Activated CD4-positive, alpha-beta T cell treated with anti-CD3 and anti-CD28 coated beads for 24 hours (primary cell): ENCODE data around the gene EVI5.
"Not testable (repeated sequence)": the region's sequence is repeated elsewhere in the genome, so short reads cannot be mapped to it uniquely, and the experiment has no call there.

Experiments used
- DNase-seq, 2 donors: peaks; one replicate each; pipeline ENCODE4 v3.0.0-alpha.2; 2020; ENCODE audit warnings: low read depth in 2 of 2

EVI5 gene

GRCh38 chr1:92575123-92575522 is 209.8 kb downstream of the EVI5 start:
- DNase-seq = no peak

DNA sequence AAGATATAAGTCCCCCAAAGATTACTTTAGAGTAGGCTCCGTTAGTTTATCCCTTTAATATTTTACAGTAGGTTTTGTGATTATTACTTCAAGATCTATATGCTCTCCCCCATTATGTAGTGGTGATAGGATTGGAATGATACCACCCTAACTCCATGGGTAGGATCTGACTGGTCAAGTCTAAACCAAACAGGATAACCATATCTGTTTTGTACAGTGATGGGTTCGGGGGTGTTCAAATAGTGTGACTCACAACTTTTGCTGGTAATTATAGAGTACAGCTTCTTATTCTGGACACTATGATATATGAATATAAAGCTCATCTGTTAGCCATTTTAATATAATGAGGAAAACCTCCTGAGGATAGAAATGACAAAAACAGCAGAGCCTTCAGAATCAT is 212.4 kb downstream of the EVI5 start:
- no peak for DNase-seq

- DNase-seq = no peak
Measured at GRCh38 chr1:92571578-92571977, 213.3 kb downstream of the EVI5 start.

DNA sequence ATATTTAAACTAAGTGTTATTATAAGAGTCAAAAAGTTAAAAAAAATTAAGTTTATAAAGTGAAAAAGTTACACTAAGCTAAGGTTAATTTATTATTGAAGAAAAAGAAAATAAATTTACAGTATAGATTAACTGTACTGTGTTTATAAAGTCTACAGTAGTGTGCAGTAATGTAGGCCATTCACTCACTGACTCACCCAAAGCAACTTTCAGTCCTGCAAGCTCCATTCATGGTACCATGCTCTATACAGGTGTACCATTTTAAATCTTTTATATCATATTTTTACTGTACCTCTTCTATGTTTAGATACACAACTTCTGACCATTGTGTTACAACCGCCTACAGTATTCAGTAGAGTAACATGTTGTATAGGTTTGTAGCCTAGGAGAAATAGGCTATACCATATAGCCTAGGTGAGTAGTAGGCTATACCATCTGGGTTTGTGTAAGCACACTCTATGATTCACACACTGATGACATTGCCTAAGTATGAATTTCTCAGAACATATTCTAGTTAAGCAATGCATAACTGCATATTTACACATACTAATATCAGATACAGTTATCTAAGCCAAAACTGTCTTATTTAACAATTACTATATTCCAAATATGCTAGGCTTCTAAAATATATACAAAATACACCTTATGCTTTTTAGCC is 217.6 kb downstream of the EVI5 start:
- no peak for DNase-seq

DNA sequence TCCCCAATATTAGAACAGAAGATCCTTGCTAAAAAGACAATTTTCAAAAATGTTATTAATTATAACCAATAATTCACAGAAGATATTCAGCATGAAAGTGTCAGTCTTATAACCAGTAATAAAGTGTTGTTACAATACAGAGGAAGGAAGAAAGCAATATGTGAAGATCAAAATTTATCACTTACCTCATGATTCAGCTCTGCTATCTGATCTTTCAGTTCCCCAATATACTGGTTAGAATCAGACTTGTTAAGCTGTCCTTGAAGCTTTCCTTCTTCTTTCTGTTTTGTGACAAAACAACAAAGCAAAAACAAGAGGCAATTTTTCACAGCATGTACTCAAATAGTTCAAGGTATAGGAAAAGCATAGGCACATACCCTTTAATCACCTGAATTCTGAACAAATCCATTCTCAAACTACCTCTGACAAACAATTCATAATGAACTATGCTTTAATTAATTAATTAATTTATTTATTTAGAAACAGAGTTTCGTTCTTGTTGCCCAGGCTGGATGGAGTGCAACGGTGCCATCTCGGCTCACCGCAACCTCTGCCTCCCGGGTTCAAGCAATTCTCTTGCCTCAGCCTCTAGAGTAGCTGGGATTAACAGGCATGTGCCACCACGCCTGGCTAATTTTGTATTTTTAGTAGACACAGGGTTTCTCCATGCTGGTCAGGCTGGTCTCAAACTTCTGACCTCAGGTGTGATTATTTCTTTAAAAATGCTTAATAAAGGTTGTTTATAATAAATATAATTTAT is 221.3 kb downstream of the EVI5 start:
- DNase-seq = no peak

DNA sequence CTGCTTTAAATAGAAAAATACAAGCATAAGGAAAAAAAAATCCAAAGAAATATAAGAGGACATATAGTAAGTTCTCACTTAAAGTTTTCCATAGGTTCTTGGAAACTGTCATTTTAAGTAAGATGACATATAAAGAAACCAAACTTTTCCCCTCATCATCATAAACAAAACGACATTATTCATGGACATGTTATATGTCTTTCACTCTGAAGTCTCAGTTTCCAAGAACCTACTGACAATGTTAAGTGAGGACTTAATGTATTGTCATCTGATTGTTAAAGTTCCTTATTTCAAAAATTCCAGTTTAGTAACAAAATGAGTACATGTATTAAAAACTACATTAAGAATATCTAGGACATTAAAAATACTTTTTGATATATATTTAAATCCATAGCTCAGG is 228.6 kb downstream of the EVI5 start:
- DNase-seq = no peak

DNA sequence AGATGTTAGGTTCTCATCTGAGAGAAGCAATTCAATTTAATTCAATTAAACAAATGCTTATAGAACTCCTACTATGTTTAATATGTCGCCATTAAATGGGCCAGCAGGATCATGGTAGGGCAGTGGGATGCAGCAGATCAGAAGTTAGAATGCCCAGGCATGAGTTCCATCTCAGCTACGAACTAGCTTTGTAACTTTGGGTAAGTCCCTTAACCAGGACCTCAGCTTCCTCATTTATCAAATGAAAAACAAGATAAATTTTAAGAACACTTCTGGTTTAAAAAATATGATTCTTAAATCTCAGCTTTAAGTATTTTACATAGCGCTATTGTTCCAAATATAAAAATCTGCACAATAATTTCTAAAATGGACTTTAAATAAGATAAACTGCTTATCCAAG is 230.7 kb downstream of the EVI5 start:
- no peak for DNase-seq

DNA sequence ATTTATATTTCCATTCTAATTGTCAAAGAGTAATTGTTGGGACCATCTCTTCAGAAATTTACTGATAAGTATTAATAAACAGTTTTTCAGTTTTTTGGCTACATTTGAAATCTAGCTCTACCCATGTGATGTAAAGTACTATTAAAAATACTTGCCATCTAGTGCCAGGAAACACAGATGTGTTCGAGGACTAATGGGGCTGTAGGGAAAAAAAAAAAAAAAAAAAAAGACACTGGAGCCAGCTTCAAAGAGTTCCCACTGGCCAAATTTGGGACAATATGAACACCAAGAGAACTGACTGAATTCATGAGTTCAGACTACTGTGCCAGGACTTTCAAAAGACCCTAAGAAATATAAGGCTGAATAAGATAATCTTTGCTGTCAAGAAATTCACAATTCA is 233.0 kb downstream of the EVI5 start:
- DNase-seq = no peak

- DNase-seq = no peak
Measured at GRCh38 chr1:92544756-92545165, 240.1 kb downstream of the EVI5 start.

DNA sequence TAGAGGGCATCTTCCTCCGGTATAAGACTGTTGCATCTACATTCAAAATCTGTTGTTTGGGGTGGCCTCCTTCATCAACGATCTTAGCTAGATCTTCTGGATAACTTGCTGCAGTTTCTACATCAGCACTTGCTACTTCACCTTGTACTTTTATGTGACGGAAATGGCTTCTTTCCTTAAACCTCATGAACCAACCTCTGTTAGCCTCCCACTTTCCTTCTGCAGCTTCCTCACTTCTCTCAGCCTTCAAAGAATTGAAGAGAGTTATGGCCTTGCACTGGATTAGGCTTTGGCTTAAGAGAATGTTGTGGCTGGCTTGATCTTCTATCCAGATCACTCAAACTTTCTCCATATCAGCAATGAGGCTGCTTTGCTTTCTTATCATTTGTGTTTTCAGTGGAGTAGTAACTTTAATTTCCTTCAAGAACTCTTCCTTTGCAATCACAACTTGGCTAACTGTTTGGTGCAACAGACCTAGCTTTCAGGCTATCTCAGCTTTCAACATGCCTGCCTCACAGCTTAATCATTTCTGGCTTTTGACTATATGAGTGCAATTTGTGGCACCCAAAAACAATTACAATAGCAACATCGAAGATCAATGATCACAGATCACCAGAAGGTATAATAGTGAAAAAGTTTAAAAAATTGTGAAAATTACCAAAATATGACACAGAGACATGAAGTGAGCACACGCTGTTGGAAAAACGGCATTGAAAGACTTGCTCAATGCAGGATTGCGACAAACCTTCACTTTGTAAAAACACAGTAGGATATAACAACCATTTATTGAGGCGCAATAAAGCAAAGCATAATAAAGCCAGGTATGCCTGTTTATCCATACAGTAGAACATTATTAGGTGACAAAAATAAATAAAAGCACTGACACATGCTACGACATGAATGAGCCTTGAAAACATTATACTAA is 241.5 kb downstream of the EVI5 start:
- no peak for DNase-seq

DNA sequence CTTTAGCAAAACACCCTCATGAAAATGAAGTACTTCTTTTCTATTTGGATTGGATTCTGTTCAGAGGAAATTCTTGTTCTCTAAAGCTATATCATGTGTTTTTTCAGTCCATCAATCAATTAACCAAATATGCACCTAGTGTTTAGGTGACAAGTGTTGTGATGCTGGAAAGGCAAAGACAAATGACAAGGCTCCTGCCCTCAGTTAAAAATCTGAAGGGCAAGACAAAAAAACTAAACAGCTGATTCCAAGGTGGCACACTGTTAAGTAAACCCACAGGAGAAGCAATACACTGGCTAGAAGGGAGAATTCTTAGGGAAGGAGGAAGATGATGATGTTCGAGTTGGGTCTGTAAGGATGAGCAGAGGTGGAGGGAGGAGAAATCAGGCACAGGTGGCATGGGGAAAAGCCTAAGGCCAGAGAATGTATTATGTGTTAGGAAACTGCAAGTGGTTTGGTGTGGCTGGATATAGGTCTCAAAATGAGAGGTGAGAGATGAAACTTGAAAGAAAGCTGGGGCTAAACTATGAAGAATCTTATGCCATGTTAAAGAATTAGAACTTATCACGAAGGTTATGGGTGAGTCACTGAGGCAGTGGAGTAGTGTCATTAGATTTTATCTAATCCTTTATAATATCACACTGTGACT is 246.4 kb downstream of the EVI5 start:
- peak; percentile 4 to 19 for DNase-seq

- DNase-seq = peak in 1 of 2 donors; percentile 8
Measured at GRCh38 chr1:92538048-92538412, 246.9 kb downstream of the EVI5 start.

GRCh38 chr1:92536980-92537884 is 247.7 kb downstream of the EVI5 start:
- DNase-seq = peak in 1 of 2 donors; percentile 15

- DNase-seq = no peak
Measured at GRCh38 chr1:92536211-92536979, 248.5 kb downstream of the EVI5 start.

DNA sequence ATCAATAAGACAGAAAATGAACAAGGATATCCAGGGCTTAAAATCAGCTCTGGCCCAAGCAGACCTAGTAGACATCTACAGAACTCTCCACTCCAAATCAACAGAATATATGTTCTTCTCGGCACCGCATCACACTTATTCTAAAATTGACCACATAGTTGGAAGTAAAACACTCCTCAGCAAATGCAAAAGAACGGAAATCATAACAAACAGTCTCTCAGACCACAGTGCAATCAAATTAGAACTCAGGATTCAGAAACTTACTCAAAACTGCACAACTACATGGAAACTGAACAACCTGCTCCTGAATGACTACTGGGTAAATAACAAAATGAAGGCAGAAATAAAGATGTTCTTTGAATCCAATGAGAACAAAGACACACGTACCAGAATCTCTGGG is 252.5 kb downstream of the EVI5 start:
- not testable (repeated sequence) for DNase-seq

DNA sequence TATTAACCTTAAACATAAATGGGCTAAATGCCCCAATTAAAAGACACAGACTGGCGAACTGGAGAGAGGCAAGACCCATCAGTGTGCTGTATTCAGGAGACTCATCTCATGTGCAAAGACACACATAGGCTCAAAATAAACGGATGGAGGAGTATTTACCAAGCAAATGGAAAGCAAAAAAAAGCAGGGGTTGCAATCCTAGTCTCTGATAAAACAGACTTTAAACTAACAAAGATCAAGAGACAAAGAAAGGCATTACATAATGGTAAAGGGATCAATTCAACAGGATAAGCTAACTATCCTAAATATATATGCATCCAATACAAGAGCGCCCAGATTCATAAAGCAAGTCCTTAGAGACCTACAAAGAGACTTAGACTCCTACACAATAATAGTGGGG is 253.0 kb downstream of the EVI5 start:
- not testable (repeated sequence) for DNase-seq

DNA sequence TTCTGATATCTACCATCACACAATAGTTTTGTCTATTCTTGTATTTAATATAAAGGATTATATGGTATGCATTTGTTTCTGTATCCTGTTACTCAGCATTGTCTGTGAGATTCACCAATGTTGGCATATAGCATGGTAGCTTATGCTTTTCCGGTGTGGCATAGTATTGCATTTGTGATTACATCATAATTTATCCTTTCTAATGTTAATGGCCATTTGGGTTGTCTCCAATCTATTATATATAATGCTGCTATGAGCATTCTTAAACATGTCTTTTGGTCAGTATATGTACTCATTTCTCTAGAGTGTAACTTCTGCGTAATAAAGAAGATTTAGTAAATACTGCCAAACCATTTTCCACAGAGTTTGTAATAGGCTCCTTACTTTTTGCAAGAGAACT is 257.2 kb downstream of the EVI5 start:
- DNase-seq = no peak

- DNase-seq = not testable (repeated sequence)
Measured at GRCh38 chr1:92524944-92525590, 259.8 kb downstream of the EVI5 start.

DNA sequence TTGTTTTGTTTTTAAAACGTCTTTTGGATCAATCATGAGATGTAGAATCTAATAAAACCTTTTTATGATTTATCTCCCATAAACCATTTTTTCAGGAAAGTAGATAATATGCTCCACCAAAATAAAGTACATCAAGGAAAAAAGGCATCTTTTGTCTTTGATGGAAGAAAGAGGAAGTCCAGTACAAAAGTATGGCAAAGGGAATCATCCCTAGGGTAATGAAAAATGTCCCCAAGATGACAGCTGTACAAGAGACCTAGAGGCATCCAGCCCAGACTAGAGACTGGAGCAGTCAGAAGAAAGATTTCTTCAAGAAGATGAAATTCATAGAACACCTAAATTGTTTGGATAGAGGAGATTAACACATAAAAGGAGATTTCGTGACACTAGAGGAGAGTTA is 265.9 kb downstream of the EVI5 start:
- no peak for DNase-seq

DNA sequence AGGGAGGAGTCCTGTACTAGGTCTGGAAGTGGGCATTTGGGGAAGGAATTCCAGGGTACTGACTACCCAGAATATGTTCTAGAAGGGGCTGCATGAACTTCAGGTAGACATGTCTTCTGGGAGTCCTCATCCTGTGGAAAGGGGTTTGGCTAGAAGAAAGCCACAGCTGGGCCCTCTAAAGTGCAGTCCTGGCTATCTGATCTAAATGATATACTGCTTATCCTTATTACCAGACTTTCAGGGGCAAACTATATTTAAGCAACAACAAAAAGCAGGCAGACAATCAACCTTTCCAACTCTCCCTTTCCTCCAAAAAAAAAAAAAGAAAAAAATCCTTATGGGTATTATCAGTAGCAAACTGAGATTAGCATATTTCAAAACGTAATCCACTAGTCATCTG is 268.3 kb downstream of the EVI5 start:
- no peak for DNase-seq
